Measurements from ENCODE around the gene SERF2. TPM values are rescaled to one million over a fixed set of nuclear protein-coding genes. Genes with fewer than 3 reads are reported as not detected.

Gene SERF2
- total and polyA plus RNA-seq, 2 of the 13 experiments (the other 11 are each of a cell fraction or from before 2014, with no cell fraction given): 811 to 1,257 TPM

- TF ChIP-seq ZNF142 (CRISPR knock-in tag; IDR thresholded peaks at IDR 0.05) (peak; percentile 51; the same call in 1 of the 2 replicates), PHF20 (CRISPR knock-in tag; IDR thresholded peaks at IDR 0.05) (no peak; the same call in 1 of the 2 replicates), PAXIP1 (CRISPR knock-in tag; conservative IDR thresholded peaks at IDR 0.05) (peak; percentile 37), ZNF572 (CRISPR knock-in tag; IDR thresholded peaks at IDR 0.05) (0 out of 2 replicates have a peak, but pooled peaks have one; percentile 28), ZFY (CRISPR knock-in tag; IDR thresholded peaks at IDR 0.05) (peak; percentile 65), NFYC (CRISPR knock-in tag; IDR thresholded peaks at IDR 0.05) (no peak), TFE3 (CRISPR knock-in tag; IDR thresholded peaks at IDR 0.05) (peak; percentile 43; the same call in 1 of the 2 replicates), ZBTB38 (CRISPR knock-in tag; IDR thresholded peaks at IDR 0.05) (0 out of 2 replicates have a peak, but pooled peaks have one; percentile 25), ESRRA (CRISPR knock-in tag; IDR thresholded peaks at IDR 0.05; ENCODE audit: low read depth) (peak; percentile 41; the same call in 1 of the 2 replicates), SIN3A (IDR thresholded peaks at IDR 0.05; ENCODE audit: borderline replicate concordance, low read depth, low read length) (no peak), ZNF232 (CRISPR knock-in tag; IDR thresholded peaks at IDR 0.05; ENCODE audit: borderline replicate concordance) (0 out of 2 replicates have a peak, but pooled peaks have one; percentile 59), STAG1 (CRISPR knock-in tag; IDR thresholded peaks at IDR 0.05) (peak; percentile 32; the same call in 1 of the 2 replicates), CERS6 (CRISPR knock-in tag; IDR thresholded peaks at IDR 0.05) (no peak), IRX3 (CRISPR knock-in tag; IDR thresholded peaks at IDR 0.05; ENCODE audit: borderline replicate concordance, low read depth) (peak; percentile 46; the same call in 1 of the 2 replicates)
Observed at GRCh38 chr15:43777267-43777914, 14.7 kb upstream of the SERF2 start (continued).

All from HepG2 (cell line).